ENCODE results near the gene P2RY6.

DNA sequence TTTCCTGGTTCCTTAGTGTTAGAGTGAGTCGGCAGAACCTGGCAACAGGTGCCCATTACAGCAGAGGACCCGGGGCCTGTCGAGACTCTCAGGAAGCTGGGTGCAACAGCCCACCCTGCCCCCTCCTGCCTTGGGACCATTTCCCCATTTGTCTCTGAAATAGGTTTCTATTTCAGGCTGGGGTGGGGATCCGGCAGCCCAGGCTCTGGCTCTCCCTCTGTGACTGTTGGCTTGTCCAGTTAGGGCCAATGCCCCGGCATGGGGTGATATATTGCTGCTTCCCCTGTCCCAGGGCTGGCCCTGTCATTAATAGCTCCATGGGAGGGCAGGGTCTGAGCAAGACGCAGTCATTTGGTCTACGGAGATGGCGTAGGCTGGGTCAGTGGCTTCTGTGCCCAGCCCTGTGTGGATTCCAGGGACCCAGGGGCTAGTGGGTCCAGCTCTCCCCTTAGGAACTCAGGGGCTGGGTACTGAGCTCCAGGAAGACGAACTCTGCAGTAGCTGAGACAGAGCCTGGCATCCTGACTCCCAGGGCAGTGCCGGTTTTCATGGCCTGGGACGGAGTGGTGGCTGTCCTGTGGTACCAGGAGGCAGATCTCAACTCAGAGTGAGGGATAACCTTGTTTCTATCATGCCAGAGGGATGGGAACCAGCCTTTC, 2.7 kb downstream of the P2RY6 start:
- TF ChIP-seq CREB1 (IDR thresholded peaks at IDR 0.05) (no peak), BACH1 (IDR thresholded peaks at IDR 0.05; ENCODE audit: low read length) (no peak)

Data from H1 (cell line).